Memory B cell (primary cell): ENCODE data around the gene TTYH3.
"Not testable (repeated sequence)": the region's sequence is repeated elsewhere in the genome, so short reads cannot be mapped to it uniquely, and the experiment has no call there.

Experiments
- ATAC-seq: fragments of 150-1000 bp; cut with Tn5 transposase; 2 replicates; pipeline ENCODE4 v1.10.0; 2021; ENCODE audit warnings: low read depth, mild to moderate bottlenecking, moderate library complexity
- DNase-seq, 2 donors: peaks; one replicate each; pipeline ENCODE4 v3.0.0; 2022; ENCODE audit warnings: low spot score in 2 of 2
- H3K27ac Mint-ChIP-seq: one replicate; pipeline ENCODE4 v1.8.0; 2022; ENCODE audit warnings: mild to moderate bottlenecking, moderate library complexity, mixed read lengths
- H3K27me3 Mint-ChIP-seq: one replicate; pipeline ENCODE4 v1.8.0; 2022; ENCODE audit warnings: mixed read lengths
- H3K36me3 Mint-ChIP-seq: one replicate; pipeline ENCODE4 v1.8.0; 2022; ENCODE audit warnings: mild to moderate bottlenecking, mixed read lengths
- H3K4me1 Mint-ChIP-seq: one replicate; pipeline ENCODE4 v1.8.0; 2022; ENCODE audit warnings: mixed read lengths
- H3K4me3 Mint-ChIP-seq: one replicate; pipeline ENCODE4 v1.8.0; 2022; ENCODE audit warnings: mild to moderate bottlenecking, moderate library complexity, mixed read lengths
- H3K9me3 Mint-ChIP-seq: one replicate; pipeline ENCODE4 v1.8.0; 2022; ENCODE audit warnings: mixed read lengths

The TTYH3 gene, protein sequence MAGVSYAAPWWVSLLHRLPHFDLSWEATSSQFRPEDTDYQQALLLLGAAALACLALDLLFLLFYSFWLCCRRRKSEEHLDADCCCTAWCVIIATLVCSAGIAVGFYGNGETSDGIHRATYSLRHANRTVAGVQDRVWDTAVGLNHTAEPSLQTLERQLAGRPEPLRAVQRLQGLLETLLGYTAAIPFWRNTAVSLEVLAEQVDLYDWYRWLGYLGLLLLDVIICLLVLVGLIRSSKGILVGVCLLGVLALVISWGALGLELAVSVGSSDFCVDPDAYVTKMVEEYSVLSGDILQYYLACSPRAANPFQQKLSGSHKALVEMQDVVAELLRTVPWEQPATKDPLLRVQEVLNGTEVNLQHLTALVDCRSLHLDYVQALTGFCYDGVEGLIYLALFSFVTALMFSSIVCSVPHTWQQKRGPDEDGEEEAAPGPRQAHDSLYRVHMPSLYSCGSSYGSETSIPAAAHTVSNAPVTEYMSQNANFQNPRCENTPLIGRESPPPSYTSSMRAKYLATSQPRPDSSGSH

DNA sequence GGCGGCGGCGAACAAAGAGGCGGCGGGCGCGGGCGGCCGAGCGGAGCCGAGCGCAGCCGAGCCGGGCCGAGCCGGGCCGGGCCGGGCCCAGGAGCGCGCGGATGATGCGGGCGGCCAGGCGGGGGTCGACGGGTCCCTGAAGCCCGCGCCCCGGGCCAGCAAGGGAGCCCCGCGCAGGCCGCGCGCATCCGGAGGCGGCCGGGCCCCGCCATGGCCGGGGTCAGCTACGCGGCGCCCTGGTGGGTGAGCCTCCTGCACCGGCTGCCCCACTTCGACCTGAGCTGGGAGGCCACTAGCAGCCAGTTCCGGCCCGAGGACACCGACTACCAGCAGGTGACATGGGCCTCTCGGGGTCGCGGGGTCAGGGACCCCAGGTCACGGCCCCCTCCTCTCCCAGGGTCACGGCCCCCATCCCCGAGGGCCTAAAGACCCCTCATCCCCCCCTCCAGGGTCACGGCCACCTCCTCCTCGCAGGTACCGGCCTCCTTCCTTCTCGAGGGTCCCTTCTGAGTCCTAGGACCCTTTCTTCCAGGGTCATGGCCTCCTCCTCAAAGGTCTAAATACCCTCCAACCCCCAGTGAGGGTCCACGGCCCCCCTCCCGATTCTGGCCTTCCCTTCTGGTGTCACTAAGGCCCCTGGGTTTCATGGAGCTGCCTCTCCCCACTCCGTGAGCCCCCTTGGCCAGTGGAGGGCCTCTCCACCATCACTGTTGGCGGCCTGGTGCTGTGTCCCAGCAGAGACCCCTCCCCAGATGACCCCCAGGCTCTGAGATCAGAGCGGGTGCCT, at the start of gene TTYH3:
TSS of gene TTYH3 (plus strand) at position 41 of the 787 bp plus-strand sequence. CDS start at position 211, 170 bp downstream.
- peak within 1 kb of the TSS; percentile 93 for H3K27ac Mint-ChIP-seq
- DNase-seq (no peak), ATAC-seq (no peak)
- peaks cover 24% of the 10 kb centered on the region for H3K4me1 Mint-ChIP-seq
- no peaks in the 10 kb centered on the region for H3K36me3 Mint-ChIP-seq
- H3K4me3 Mint-ChIP-seq, result peak within 1 kb of the TSS; percentile 97
- no peaks in the 10 kb centered on the region for H3K27me3 Mint-ChIP-seq
- H3K9me3 Mint-ChIP-seq, result no peaks in the 10 kb centered on the region

DNA sequence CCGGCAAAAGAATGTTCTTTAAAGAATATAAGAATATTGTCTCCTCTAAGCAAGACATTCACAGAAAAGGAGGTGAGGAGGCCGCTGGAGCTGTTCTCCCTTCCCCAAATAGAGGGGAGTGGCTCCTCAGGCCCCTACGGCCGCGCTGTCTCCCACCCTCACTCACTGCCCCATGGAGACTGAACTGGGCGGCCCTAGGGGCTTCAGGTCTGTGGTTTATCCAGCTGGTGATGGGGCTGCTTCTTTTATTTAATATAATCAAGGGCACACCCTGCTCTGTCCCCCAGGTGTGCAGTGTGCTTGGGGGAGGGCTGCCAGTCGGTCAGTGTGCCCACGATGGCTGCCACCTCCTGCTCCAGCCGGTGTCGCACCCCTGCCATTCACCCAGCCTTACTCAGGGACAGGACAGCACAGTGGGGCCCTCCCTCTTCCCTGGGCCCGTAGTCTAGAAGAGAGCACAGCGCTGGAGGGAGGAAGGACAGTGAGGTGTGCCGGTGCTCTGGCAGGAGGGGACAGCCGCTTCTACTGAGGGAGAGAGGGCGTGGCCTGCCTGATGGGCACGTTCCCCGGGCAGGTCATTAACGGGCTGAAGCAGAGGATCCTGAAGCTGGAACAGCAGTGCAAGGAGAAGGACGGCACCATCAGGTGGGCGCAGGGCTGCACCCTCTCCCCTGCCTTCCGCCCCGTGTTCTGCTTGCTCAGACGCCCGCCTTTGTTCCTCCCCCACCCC, 49.6 kb upstream of the TTYH3 start:
- H3K36me3 Mint-ChIP-seq, result peaks cover 4% of the 10 kb centered on the region
- no peaks in the 10 kb centered on the region for H3K27me3 Mint-ChIP-seq
- no peak for ATAC-seq
- H3K27ac Mint-ChIP-seq, result no peak overlapping the region
- H3K9me3 Mint-ChIP-seq, result no peaks in the 10 kb centered on the region
- no peak for DNase-seq
- peaks cover 3% of the 10 kb centered on the region for H3K4me1 Mint-ChIP-seq
- H3K4me3 Mint-ChIP-seq, result no peak overlapping the region

DNA sequence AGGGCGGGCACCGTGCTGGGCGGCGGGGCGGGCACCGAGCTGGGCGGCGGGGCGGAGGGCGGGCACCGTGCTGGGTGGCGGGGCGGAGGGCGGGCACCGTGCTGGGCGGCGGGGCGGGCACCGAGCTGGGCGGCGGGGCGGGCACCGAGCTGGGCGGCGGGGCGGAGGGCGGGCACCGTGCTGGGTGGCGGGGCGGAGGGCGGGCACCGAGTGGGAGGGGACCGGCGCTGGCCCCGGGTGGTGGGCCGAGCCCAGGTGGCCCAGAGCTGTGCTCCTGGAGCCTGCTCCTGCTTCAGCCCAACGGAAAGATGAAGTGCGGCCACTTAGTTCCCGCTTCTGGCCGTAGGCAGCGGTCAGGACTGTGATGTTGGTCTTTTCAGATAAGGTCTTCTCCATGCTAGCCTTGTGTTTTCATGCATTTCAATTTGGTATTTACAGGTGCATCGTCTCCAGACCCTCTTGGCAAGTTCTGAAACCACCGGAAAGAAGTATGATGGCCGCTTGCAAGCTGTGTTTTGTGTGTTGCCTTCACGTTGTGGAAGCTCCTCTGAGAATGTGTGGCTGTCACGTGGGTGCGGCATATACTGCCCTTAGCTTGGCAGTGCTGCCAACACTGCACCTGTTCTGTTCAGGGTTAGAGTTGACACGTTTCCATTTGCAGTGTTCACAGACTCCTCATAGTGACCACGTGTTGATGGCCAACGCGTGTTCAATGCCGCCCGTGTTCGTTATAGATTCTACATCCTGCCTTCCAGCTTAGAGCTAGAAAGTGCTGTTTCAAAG, 47.8 kb upstream of the TTYH3 start:
- Mint-ChIP-seq H3K4me1 (peaks cover 3% of the 10 kb centered on the region), H3K4me3 (no peak overlapping the region), H3K36me3 (peaks cover 4% of the 10 kb centered on the region), H3K9me3 (no peaks in the 10 kb centered on the region), H3K27me3 (no peaks in the 10 kb centered on the region), H3K27ac (no peak overlapping the region)
- no peak for ATAC-seq
- DNase-seq, result no peak

DNA sequence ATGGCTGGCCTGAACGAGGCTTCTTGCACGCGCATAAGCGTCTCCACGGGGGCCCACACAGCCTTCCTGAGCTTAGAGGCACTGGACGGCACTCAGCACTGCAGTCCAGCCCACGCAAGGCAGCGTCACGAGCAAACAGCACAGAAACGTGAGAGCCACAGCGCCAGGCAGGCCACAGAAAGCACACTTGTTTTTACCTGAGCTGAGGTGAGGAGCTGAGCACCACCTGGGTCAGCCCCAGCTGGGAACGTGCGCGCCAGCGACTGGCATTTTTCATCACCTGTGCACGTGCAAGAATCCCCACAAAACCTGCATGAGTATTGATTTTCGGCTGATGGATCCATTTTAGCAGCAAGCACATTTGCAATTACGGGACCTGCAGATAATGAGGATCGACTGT, 46.3 kb upstream of the TTYH3 start:
- no peaks in the 10 kb centered on the region for H3K27me3 Mint-ChIP-seq
- no peaks in the 10 kb centered on the region for H3K9me3 Mint-ChIP-seq
- H3K36me3 Mint-ChIP-seq, result peaks cover 4% of the 10 kb centered on the region
- H3K4me1 Mint-ChIP-seq, result peaks cover 2% of the 10 kb centered on the region
- no peak overlapping the region for H3K4me3 Mint-ChIP-seq
- DNase-seq (no peak), ATAC-seq (no peak)
- H3K27ac Mint-ChIP-seq, result no peak overlapping the region

DNA sequence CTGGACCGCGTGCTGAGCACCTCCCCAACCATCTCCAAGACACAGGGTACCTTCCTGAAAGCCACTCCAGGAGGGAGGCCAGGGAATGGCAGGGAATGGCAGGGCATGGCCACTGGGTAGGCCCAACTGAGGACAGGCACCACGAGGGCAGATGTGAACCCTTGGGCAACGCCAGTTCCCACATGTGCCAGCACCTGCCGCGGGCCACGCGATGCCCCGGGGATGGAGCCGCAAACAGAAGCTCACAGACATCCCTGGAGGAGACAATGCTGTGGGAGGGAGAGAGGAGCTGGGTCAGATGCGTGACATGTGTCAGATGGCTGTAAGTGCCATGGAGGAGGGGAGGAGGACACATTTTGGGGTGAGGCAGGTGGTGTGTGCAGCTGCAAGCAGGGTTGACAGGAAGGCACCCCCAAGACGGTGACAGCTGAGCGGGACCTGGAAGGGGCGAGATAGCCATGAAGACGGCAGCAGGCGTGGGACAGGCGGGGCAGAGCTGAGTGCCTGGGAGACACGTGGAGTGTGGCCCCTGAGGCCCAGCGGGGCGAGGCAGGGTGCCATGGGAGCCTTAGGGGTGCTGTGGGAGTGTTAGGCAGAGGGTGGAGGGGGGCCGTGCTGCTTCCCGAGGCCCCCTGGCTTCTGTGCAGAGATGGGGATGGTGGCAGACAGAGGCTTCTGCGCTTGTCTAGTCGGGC, 45.3 kb upstream of the TTYH3 start:
- H3K36me3 Mint-ChIP-seq, result peaks cover 5% of the 10 kb centered on the region
- H3K4me3 Mint-ChIP-seq, result no peak overlapping the region
- no peaks in the 10 kb centered on the region for H3K27me3 Mint-ChIP-seq
- no peak overlapping the region for H3K27ac Mint-ChIP-seq
- DNase-seq, result no peak
- H3K9me3 Mint-ChIP-seq, result no peaks in the 10 kb centered on the region
- ATAC-seq, result no peak
- H3K4me1 Mint-ChIP-seq, result no peaks in the 10 kb centered on the region

DNA sequence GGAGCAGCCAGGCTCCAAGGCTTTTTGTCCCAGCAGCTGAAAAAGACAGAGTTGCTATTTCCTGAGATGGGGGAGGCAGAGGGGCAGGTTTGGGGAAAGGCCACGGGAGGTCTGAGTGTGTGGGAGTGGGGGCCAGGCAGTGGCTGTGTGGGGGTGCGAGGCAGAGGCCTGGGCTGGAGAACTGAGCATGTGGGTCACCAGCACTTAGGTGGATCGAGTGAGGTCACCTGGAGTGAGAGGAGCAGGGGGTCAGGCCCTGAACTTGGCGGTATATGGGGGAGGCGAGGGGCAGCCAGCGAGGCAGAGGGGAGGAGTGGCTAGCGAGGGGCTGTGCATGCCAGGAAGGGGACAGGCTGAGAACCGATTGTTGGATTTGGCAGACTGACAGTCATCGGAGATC, 44.7 kb upstream of the TTYH3 start:
- no peaks in the 10 kb centered on the region for H3K4me1 Mint-ChIP-seq
- peaks cover 5% of the 10 kb centered on the region for H3K36me3 Mint-ChIP-seq
- no peaks in the 10 kb centered on the region for H3K27me3 Mint-ChIP-seq

DNA sequence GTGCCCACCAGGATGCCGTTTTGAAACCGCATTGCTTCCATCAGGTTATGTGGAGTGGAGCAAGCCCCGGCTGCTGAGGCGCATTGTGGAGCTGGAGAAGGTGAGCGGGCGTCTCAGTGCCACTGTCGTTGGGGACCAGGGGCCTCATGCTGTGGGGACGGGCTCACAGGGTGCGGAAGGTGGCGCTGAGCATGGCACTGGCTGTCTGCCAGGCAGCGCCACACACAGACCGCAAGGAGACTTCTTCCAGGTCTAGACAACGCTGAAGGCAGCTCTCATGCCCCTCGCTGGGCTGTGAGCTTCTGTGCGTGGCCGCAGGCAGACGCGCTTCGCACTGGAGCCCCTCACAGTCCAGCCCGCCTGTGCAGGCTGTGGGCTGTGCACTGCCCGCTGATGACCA, 44.0 kb upstream of the TTYH3 start:
- ATAC-seq (no peak), DNase-seq (no peak)
- no peak overlapping the region for H3K27ac Mint-ChIP-seq
- H3K9me3 Mint-ChIP-seq, result no peaks in the 10 kb centered on the region
- no peaks in the 10 kb centered on the region for H3K4me1 Mint-ChIP-seq
- no peaks in the 10 kb centered on the region for H3K27me3 Mint-ChIP-seq
- no peak overlapping the region for H3K4me3 Mint-ChIP-seq
- peaks cover 6% of the 10 kb centered on the region for H3K36me3 Mint-ChIP-seq

More for the DNA sequence above, 44.7 kb upstream of the TTYH3 start:
- H3K9me3 Mint-ChIP-seq, result no peaks in the 10 kb centered on the region
- H3K4me3 Mint-ChIP-seq, result no peak overlapping the region
- H3K27ac Mint-ChIP-seq, result no peak overlapping the region
- ATAC-seq, result no peak
- no peak for DNase-seq

DNA sequence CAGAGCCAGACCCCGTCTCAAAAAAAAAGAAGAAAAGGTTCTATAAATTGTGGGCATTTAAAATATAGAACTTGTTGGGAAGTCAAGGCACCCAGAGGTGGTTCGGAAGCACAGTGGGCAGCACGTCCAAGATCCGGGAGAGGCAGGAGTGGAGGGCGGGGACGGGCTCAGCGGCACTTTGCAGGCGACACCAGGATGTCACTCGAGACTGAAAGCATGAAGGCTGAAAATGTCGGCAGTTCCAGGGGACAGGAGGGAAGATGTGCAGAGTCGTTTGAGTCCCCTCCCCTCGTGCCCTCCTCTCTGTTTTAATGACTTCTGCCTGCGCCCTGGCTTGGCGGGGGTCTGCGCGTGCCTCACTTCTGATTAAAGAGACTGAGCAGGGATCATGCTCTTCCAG, 42.4 kb upstream of the TTYH3 start:
- Mint-ChIP-seq H3K4me1 (no peaks in the 10 kb centered on the region), H3K36me3 (peaks cover 6% of the 10 kb centered on the region), H3K4me3 (no peak overlapping the region), H3K9me3 (no peaks in the 10 kb centered on the region), H3K27ac (no peak overlapping the region), H3K27me3 (no peaks in the 10 kb centered on the region)
- ATAC-seq, result no peak
- DNase-seq, result no peak

DNA sequence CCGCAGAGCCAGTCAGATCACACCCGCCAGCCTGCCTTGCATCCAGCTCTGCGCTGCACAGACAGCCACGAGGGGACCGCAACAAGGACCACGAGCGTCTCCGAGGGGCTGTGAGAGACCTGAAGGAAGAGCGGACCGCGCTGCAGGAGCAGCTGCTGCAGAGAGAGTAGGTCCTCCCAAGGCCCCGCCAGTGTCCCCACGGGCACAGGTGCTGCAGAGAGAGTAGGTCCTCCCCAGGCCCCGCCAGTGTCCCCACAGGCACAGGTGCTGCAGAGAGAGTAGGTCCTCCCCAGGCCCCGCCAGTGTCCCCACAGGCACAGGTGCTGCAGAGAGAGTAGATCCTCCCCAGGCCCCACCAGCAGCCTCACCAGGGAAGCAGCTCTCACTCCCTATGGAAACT, 41.8 kb upstream of the TTYH3 start:
- not testable (repeated sequence) for H3K27ac Mint-ChIP-seq, H3K27me3 Mint-ChIP-seq, H3K4me3 Mint-ChIP-seq, H3K36me3 Mint-ChIP-seq, H3K9me3 Mint-ChIP-seq, H3K4me1 Mint-ChIP-seq, DNase-seq, ATAC-seq

DNA sequence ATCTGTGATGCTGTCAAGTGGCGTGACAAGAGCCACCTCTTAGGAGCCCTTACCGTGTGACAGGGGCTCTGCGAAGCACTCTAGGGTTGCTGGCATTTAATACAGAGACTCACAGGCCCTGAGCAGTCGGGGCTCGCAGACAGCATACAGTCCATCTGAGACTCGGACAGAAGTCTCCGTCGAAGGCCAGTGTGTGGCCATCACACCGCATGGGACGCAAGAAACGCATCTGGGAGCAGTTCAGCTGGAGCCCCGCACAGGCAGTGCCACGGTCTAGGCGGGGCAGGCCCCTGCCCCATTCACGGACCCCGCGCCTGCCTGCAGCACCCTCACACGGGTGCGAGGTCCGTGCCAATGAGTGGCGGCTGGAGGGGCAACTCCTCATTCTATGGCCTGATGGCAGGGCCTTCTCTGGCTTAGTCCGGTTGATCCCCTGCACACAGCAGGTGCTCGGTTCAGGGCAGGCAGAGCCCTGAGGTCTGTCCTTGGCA, 39.4 kb upstream of the TTYH3 start:
- Mint-ChIP-seq H3K4me3 (no peak overlapping the region), H3K4me1 (no peaks in the 10 kb centered on the region)

DNA sequence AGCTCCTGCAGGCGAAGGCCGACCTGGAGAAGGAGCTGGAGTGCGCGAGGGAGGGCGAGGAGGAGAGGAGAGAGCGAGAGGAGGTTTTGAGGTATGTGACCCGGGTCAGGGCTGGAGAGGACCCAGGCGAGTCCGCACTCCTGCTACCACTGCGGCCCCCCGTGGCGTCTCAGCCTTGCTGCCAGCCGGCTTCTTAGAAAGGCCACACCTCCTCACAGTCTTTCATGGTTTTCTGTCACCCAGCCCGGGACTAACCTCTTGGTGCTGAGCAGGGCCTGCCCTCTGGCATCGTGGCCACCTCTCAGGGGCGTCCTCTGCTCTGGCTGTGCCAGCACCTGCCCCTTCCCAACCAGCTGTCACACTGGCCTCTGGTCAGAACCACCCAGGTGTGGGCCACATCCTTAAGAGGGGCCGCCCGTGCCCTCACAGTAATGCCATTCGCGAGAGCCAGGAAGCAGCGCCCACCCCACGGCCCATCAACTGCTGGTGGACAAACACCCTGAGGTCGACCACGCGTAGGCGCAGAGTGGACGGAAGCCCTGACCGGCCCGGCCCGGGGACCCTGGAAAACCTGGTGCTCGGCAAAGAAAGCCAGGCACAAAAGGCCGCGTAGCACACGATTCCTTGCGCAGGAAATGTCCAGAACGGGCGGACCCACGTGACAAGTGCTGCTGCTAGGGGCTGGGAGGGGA, 38.6 kb upstream of the TTYH3 start:
- H3K27ac Mint-ChIP-seq, result no peak overlapping the region
- no peaks in the 10 kb centered on the region for H3K4me1 Mint-ChIP-seq
- ATAC-seq (no peak), DNase-seq (no peak)
- H3K9me3 Mint-ChIP-seq, result no peaks in the 10 kb centered on the region
- H3K27me3 Mint-ChIP-seq, result no peaks in the 10 kb centered on the region
- H3K4me3 Mint-ChIP-seq, result no peak overlapping the region
- H3K36me3 Mint-ChIP-seq, result peaks cover 6% of the 10 kb centered on the region

More for the DNA sequence above, 39.4 kb upstream of the TTYH3 start:
- Mint-ChIP-seq H3K27ac (no peak overlapping the region), H3K27me3 (no peaks in the 10 kb centered on the region), H3K36me3 (peaks cover 6% of the 10 kb centered on the region), H3K9me3 (no peaks in the 10 kb centered on the region)
- DNase-seq (no peak), ATAC-seq (no peak)

DNA sequence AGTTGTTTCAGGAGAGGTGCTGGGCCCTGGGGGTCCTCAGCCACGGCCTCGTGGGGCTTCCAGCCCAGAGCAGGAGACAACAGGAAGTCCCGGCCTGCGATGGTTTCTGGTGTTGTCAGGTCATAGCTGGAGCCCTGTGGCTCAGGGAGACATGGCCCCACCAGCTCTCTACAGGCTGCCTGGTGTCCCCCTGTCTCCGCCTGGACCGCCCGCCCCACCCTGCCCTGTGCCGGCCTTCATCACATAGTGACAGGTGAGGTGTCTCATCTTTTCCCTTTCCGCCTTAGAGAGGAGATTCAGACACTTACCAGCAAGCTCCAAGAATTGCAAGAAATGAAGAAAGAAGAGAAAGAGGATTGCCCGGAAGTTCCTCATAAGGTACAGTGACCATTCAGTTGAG, 37.2 kb upstream of the TTYH3 start:
- DNase-seq (no peak), ATAC-seq (no peak)
- H3K9me3 Mint-ChIP-seq, result no peaks in the 10 kb centered on the region
- no peaks in the 10 kb centered on the region for H3K4me1 Mint-ChIP-seq
- no peak overlapping the region for H3K27ac Mint-ChIP-seq
- H3K4me3 Mint-ChIP-seq, result no peak overlapping the region
- peaks cover 10% of the 10 kb centered on the region for H3K36me3 Mint-ChIP-seq
- H3K27me3 Mint-ChIP-seq, result no peaks in the 10 kb centered on the region
